GM12878 (cell line): ENCODE results near the gene CTNS. TPM values are rescaled to one million over a fixed set of nuclear protein-coding genes. Genes with fewer than 3 reads are reported as not detected.

Source experiments
- ATAC-seq: fragments of 200-7000 bp; cut with Tn5 transposase; 3 replicates; pipeline ENCODE4 v1.9.1; 2020; ENCODE audit warnings: mild to moderate bottlenecking, moderate library complexity
- BruUV-seq: library from RNA; stranded (reverse); fragments of 400-500 nt; replicated peaks from 2 replicates; lab custom pipeline; 2021; lab: Mats Ljungman, UMichigan
- CTCF ChIA-PET: fragments of 300-600 bp; sonication (Branson Sonifier 250); formaldehyde crosslinking; extraction: SDS; loops from one replicate; lab custom pipeline; 2021; ENCODE audit warnings: inconsistent platforms; lab: Yijun Ruan, JAX
- POLR2A ChIA-PET: fragments of 350-600 bp; formaldehyde crosslinking; extraction: SDS; loops from one replicate; lab custom pipeline; 2021; ENCODE audit warnings: inconsistent platforms; lab: Charles Lee
- RAD21 ChIA-PET: fragments of 300-600 bp; sonication (Branson Sonifier 250); formaldehyde crosslinking; loops from one replicate; lab custom pipeline; 2023; ENCODE audit warnings: antibody characterized with exemption; ENCODE audit not compliant: unreplicated experiment; lab: Charles Lee
- SMC1A ChIA-PET: fragments of 300-600 bp; sonication (Branson Sonifier 250); formaldehyde crosslinking; loops from one replicate; lab custom pipeline; 2023; ENCODE audit not compliant: unreplicated experiment, uncharacterized antibody; lab: Charles Lee
- DNase-seq: peaks from one replicate; pipeline ENCODE4 v3.0.0-alpha.2; 2011; ENCODE audit warnings: low read depth, low spot score
- FAIRE-seq: peaks from 3 replicates; lab custom pipeline; 2011; peaks lifted over from hg19 to GRCh38; lab: Jason Lieb, UNC
- H2AFZ ChIP-seq: 2 replicates; pipeline ENCODE4 v1.6.0; 2011; ENCODE audit warnings: low read depth, low read length, control low read depth; ENCODE audit not compliant: control insufficient read depth
- H3K27ac ChIP-seq: 2 replicates; pipeline ENCODE4 v1.5.1; 2011; ENCODE audit warnings: control low read depth; ENCODE audit not compliant: control insufficient read depth, insufficient read depth
- H3K27me3 ChIP-seq, 2 experiments: replicated peaks in 1 of 2; 2 replicates each; pipeline versions ENCODE4 v1.6.0 to v1.6.1; 2011; ENCODE audit warnings: low read length in 1 of 2; ENCODE audit not compliant: control insufficient read depth in 2 of 2, insufficient read depth in 2 of 2
- H3K36me3 ChIP-seq, 2 experiments: 2 replicates each; pipeline ENCODE4 v1.5.1; 2011; ENCODE audit warnings: low read length in 1 of 2; ENCODE audit not compliant: control insufficient read depth in 2 of 2, insufficient read depth in 2 of 2
- H3K4me1 ChIP-seq: 2 replicates; pipeline ENCODE4 v1.6.1; 2011; ENCODE audit warnings: mild to moderate bottlenecking, low read length, moderate library complexity, mixed read lengths; ENCODE audit not compliant: control insufficient read depth, insufficient read depth
- H3K4me2 ChIP-seq: 2 replicates; pipeline ENCODE4 v1.6.0; 2011; ENCODE audit warnings: control low read depth; ENCODE audit not compliant: control insufficient read depth, insufficient read depth
- H3K4me3 ChIP-seq: fragments of 200-600 bp; sonication (generic); 2 replicates; pipeline ENCODE4 v1.5.1; 2016
- H3K79me2 ChIP-seq: 2 replicates; pipeline ENCODE4 v1.6.0; 2011; ENCODE audit warnings: low read length; ENCODE audit not compliant: control insufficient read depth, insufficient read depth
- H3K9ac ChIP-seq: 2 replicates; pipeline ENCODE4 v1.8.0; 2011; ENCODE audit warnings: low read length, control low read depth, mixed read lengths; ENCODE audit not compliant: control insufficient read depth, insufficient read depth
- H3K9me3 ChIP-seq: replicated peaks from 3 replicates; pipeline ENCODE4 v1.5.1; 2011; ENCODE audit warnings: mild to moderate bottlenecking, low read length; ENCODE audit not compliant: control insufficient read depth, insufficient read depth
- H4K20me1 ChIP-seq: 2 replicates; pipeline ENCODE4 v1.6.0; 2011; ENCODE audit not compliant: control insufficient read depth, insufficient read depth
- CBX5 ChIP-seq: sonication (generic); IDR thresholded peaks from 2 replicates; pipeline ENCODE4 v1.6.1; 2016; ENCODE audit warnings: low read depth, moderate library complexity, mild to moderate bottlenecking, inconsistent platforms
- CEBPB ChIP-seq, 2 experiments: fragments of 150-350 bp in 1 of 2; IDR thresholded peaks; 2 replicates each; pipeline ENCODE4 v1.6.1; 2012 to 2014; ENCODE audit warnings: low read depth in 2 of 2, low read length in 2 of 2, borderline replicate concordance in 1 of 2, inconsistent platforms in 1 of 2
- IKZF1 ChIP-seq: fragments of 450-650 bp; conservative IDR thresholded peaks from 2 replicates; pipeline ENCODE4 v1.6.1; 2017; ENCODE audit warnings: antibody characterized with exemption, mild to moderate bottlenecking
- MTA3 ChIP-seq: IDR thresholded peaks from 2 replicates; pipeline ENCODE4 v1.6.1; 2012; ENCODE audit warnings: low read length, inconsistent platforms, borderline replicate concordance
- MYC ChIP-seq: IDR thresholded peaks from 2 replicates; pipeline ENCODE4 v1.6.1; 2011; ENCODE audit warnings: mild to moderate bottlenecking, low read length, moderate library complexity, inconsistent platforms; ENCODE audit not compliant: insufficient read depth, insufficient replicate concordance, insufficient read length, severe bottlenecking
- RUNX3 ChIP-seq: IDR thresholded peaks from 2 replicates; pipeline ENCODE4 v1.6.1; 2012; ENCODE audit warnings: low read length, inconsistent platforms
- SMAD1 ChIP-seq: fragments of 450-650 bp; IDR thresholded peaks from 2 replicates; pipeline ENCODE4 v1.6.1; 2018; ENCODE audit warnings: mild to moderate bottlenecking, low read depth; ENCODE audit not compliant: partially characterized antibody
- SREBF2 ChIP-seq: IDR thresholded peaks from 2 replicates; pipeline ENCODE4 v1.6.1; 2012; ENCODE audit warnings: mild to moderate bottlenecking, low read length
- ZNF207 ChIP-seq: fragments of 450-650 bp; IDR thresholded peaks from 2 replicates; pipeline ENCODE4 v1.6.1; 2014; ENCODE audit warnings: antibody characterized with exemption, mild to moderate bottlenecking, borderline replicate concordance
- WGBS: methylation state at CpG from one replicate; pipeline ENCODE4 v1.1.6; 2016; ENCODE audit warnings: low lambda C conversion rate; ENCODE audit not compliant: insufficient replicate concordance, insufficient coverage; ENCODE audit errors: missing lambda C conversion rate; 5-methylcytosine and 5-hydroxymethylcytosine counted together
- in situ Hi-C: fragments of 300-500 bp; cut with MboI; formaldehyde crosslinking; loops from 9 replicates; pipeline ENCODE4 v1.14.3; 2018; ENCODE audit warnings: mixed read lengths
- intact Hi-C: fragments of 100-400 bp; cut with micrococcal nuclease; formaldehyde crosslinking; loops from one replicate; pipeline ENCODE4 v1.14.2; 2022; ENCODE audit not compliant: unreplicated experiment
- polyA plus RNA-seq, 11 experiments: library from polyadenylated mRNA; depleted of rRNA in 4 of 11; unstranded in 6 of 11; stranded (reverse) in 5 of 11; fragments of >200 nt; fragmentation: Nextera tagmentation in 4 of 11; fragmentation: Illumina TruSeq in 1 of 11; extraction: Ambion mirVana in 4 of 11; extraction: Trizol in 1 of 11; gene quantifications; 1 replicate in 1 of 11; 2 replicates in 10 of 11; pipeline versions ENCODE4 v1.2.1 to v1.2.3, GENCODE V29; 2011 to 2016; ENCODE audit warnings: inconsistent platforms in 2 of 11, missing spikeins in 2 of 11, low read depth in 1 of 11
- total RNA-seq, 4 experiments: library from RNA; depleted of rRNA in 3 of 4; stranded (reverse); fragments of >200 nt in 3 of 4; fragmentation: Illumina TruSeq in 1 of 4; extraction: Trizol in 1 of 4; gene quantifications; 2 replicates each; pipeline versions ENCODE4 v1.2.1 to v1.2.3, GENCODE V29; 2013 to 2021
- TF ChIP-seq, protein P1 (sequence below): fragments of 450-650 bp; IDR thresholded peaks from 2 replicates; pipeline ENCODE4 v1.6.1; 2017; ENCODE audit warnings: mild to moderate bottlenecking, low read depth, inconsistent platforms; ENCODE audit not compliant: poor library complexity, severe bottlenecking
- TF ChIP-seq, protein P2 (sequence below): IDR thresholded peaks from 2 replicates; pipeline ENCODE4 v1.6.1; 2012; ENCODE audit warnings: low read length, inconsistent platforms
- TF ChIP-seq, protein P3 (sequence below): IDR thresholded peaks from 2 replicates; pipeline ENCODE4 v1.6.1; 2012; ENCODE audit warnings: low read depth, low read length, improper control_type of control experiment

CTNS gene
- total and polyA plus RNA-seq, 10 of the 15 experiments (the other 5 are each of a cell fraction or from before 2014, with no cell fraction given), result 0.92 to 10.7 (median 6.4) TPM

DNA sequence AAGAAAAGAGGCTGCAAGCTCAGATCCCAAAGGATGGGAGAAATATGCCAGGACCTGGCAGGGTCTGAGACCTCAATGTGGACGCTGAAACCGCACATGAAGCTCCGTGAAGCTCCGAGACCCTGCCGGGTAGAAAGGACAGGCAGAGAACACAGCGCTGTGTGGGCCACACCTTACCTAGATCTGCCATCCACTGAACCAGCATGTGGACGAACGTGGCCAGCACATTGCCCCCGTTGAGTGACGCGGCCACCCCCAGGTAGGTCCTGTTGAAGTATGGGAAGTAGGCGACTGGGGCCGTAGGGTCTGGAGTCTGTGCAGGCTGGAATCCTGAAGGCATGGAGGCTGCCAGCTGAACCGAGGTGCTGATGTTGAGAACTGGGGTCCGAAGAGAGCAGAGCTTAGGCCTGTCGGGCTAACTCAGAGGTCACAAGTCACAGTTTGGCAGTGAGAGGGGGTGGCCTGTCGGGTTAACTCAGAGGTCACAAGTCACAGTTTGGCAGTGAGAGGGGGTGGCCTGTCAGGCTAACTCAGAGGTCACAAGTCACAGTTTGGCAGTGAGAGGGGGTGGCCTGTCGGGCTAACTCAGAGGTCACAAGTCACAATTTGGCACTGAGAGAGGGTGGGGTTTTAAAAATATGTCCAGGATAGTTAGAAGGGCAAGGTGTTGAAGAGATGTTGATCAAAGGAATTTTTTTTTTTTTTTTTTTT lies 21.2 kb upstream of the CTNS start:
- TF ChIP-seq SREBF2 (no peak), CEBPB (IDR thresholded peaks at IDR 0.05; ENCODE audit: borderline replicate concordance in 1 of 2, low read depth in 2 of 2, low read length in 2 of 2) (no peak), IKZF1 (no peak), RUNX3 (no peak), CBX5 (no peak)
- ChIA-PET CTCF (no interaction called here), SMC1A (no interaction called here), POLR2A (no interaction called here), RAD21 (no interaction called here)
- BruUV-seq, result no TSS peak
- FAIRE-seq (no peak), DNase-seq (no peak), ATAC-seq (no peak)
- Histone ChIP-seq H3K27ac (no peak overlapping the region), H3K9ac (no peak overlapping the region), H3K79me2 (no peaks in the 10 kb centered on the region), H3K4me3 (no peak overlapping the region), H4K20me1 (no peaks in the 10 kb centered on the region), H2AFZ (no peak overlapping the region), H3K36me3 (peaks cover 10 to 13% of the 10 kb centered on the region in 2 experiments; a peak in 3 of 4 replicates), H3K27me3 (no peaks in the 10 kb centered on the region), H3K9me3 (peaks cover 2% of the 10 kb centered on the region; the same call in 1 of the 3 replicates), H3K4me2 (no peak overlapping the region), H3K4me1 (no peaks in the 10 kb centered on the region)
- intact Hi-C loops (no loop called here), in situ Hi-C loops (no loop called here)
- WGBS, result 97% methylated on average over 18 of the region's 18 CpGs

DNA sequence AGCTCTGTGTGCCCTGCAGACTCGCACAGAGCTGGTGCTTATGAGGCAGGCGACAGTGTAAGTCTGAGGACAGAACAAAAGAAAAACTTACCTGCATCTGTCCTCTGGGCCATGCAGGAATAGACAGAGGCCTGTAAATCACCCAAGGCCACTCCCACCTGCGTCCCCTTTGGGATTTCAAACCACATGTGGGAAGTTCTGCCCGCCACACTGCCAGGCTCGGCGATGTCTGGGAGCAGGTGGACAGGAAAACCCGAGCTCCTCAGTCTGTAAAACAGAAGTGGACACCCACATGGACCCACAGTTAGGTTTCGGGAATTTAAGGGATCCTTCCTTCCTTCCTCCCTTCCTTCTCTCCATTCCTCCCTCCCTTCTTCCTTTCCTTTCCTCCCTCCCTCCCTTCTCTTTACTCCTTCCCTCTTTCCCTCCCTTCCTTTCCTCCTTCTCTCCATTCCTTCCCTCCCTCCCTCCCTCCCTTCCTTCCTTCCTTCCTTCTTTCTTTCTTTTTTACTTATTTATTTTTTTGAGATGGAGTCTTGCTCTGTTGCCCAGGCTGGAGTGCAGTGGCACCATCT lies 15.3 kb upstream of the CTNS start:
- Histone ChIP-seq H3K4me3 (no peak overlapping the region), H2AFZ (no peak overlapping the region), H4K20me1 (no peaks in the 10 kb centered on the region), H3K9ac (no peak overlapping the region), H3K79me2 (no peaks in the 10 kb centered on the region), H3K27ac (no peak overlapping the region), H3K4me1 (no peaks in the 10 kb centered on the region), H3K27me3 (no peaks in the 10 kb centered on the region), H3K36me3 (peaks cover 19 to 28% of the 10 kb centered on the region in 2 experiments; a peak in 3 of 4 replicates), H3K4me2 (no peak overlapping the region), H3K9me3 (peaks cover 2% of the 10 kb centered on the region; the same call in 1 of the 3 replicates)
- POLR2A ChIA-PET, result no interaction called here
- no TSS peak for BruUV-seq
- CTCF ChIA-PET, result interaction anchor here (1.2 to 2.4 kb wide), 2 partner anchors 19 to 24 kb away, joined by 3 to 9 read pairs; no protein-coding TSS in a partner anchor
- DNase-seq, result no peak
- TF ChIP-seq MTA3 (no peak), ZNF207 (no peak), MYC (no peak), SMAD1 (no peak)
- TF ChIP-seq, protein P1, sequence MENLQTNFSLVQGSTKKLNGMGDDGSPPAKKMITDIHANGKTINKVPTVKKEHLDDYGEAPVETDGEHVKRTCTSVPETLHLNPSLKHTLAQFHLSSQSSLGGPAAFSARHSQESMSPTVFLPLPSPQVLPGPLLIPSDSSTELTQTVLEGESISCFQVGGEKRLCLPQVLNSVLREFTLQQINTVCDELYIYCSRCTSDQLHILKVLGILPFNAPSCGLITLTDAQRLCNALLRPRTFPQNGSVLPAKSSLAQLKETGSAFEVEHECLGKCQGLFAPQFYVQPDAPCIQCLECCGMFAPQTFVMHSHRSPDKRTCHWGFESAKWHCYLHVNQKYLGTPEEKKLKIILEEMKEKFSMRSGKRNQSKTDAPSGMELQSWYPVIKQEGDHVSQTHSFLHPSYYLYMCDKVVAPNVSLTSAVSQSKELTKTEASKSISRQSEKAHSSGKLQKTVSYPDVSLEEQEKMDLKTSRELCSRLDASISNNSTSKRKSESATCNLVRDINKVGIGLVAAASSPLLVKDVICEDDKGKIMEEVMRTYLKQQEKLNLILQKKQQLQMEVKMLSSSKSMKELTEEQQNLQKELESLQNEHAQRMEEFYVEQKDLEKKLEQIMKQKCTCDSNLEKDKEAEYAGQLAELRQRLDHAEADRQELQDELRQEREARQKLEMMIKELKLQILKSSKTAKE, result no peak
- TF ChIP-seq, protein P2, sequence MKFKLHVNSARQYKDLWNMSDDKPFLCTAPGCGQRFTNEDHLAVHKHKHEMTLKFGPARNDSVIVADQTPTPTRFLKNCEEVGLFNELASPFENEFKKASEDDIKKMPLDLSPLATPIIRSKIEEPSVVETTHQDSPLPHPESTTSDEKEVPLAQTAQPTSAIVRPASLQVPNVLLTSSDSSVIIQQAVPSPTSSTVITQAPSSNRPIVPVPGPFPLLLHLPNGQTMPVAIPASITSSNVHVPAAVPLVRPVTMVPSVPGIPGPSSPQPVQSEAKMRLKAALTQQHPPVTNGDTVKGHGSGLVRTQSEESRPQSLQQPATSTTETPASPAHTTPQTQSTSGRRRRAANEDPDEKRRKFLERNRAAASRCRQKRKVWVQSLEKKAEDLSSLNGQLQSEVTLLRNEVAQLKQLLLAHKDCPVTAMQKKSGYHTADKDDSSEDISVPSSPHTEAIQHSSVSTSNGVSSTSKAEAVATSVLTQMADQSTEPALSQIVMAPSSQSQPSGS, result no peak
- TF ChIP-seq, protein P3, sequence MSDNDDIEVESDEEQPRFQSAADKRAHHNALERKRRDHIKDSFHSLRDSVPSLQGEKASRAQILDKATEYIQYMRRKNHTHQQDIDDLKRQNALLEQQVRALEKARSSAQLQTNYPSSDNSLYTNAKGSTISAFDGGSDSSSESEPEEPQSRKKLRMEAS, result no peak
- SMC1A ChIA-PET, result no interaction called here
- intact Hi-C loops, result no loop called here
- FAIRE-seq, result no peak
- in situ Hi-C loops, result no loop called here
- RAD21 ChIA-PET, result no interaction called here
- WGBS, result 83% methylated on average over 8 of the region's 8 CpGs
- no peak for ATAC-seq
